ENCODE data around the gene BPIFB3. TPM values are rescaled to one million over a fixed set of nuclear protein-coding genes. Genes with fewer than 3 reads are reported as not detected.

Gene BPIFB3
- total and polyA plus RNA-seq, 9 of the 15 experiments (the other 6 are each of a cell fraction or from before 2014, with no cell fraction given) = not detected

DNA sequence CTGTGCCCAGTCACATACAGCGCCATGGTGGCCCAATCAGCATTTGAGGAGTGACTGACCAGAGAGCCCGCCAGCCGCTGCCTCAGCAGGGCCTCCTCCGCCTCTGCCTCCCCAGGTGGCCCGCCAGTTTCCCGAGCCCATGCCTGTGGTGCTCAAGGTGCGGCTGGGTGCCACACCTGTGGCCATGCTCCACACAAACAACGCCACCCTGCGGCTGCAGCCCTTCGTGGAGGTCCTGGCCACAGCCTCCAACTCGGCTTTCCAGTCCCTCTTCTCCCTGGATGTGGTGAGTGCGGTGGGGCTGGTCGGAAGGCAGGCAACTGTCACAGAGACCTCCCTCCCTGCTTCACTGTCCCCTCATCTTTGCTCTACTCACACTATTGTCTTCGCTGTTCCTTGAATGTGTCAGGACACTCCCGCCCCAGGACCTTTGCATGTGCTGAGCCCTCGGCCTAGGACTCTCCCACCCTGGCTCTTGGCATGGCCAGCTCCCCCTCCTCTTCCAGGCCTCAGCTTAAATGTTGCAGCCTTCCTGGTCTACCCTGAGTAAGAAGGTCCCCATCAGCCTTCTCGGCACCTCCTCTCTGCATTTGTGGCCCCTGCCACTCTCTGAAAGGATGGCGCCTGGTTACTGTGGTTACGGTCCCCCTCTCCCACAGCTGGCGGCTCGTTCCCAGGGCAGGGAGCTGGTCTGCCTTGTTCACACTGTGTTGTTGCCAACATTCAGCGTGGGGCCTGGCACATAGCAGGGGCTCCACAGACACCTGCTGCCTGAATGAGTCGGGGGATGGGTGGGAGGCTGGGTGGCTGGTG is 34.0 kb upstream of the BPIFB3 start:
- no TSS peak for BruUV-seq (replicated peaks)
- Histone ChIP-seq H3K27ac (ENCODE audit: extremely low read depth, low read depth, low read length) (no peak overlapping the region), H4K20me1 (replicated peaks; ENCODE audit: control insufficient read depth, insufficient read depth, low read length) (no peaks in the 10 kb centered on the region; the same call in 1 of the 2 replicates), H3K9me3 (replicated peaks; ENCODE audit: control insufficient read depth, insufficient read depth, low read depth, low read length) (no peaks in the 10 kb centered on the region), H3K9me1 (ENCODE audit: control insufficient read depth, insufficient read depth, low read length) (peaks cover 2% of the 10 kb centered on the region), H3K79me2 (ENCODE audit: control insufficient read depth, insufficient read depth, low read length) (no peaks in the 10 kb centered on the region), H3K9ac (ENCODE audit: insufficient read depth in 1 of 2, low read depth in 2 of 2, low read length in 2 of 2) (no peak overlapping the region), H3K4me1 (replicated peaks in 1 of 2; ENCODE audit: control insufficient read depth in 2 of 2, insufficient read depth in 2 of 2, low read length in 2 of 2) (0 out of 5 replicates have a peak, but pooled peaks cover 0 to 3% of the 10 kb centered on the region in 2 experiments), H3K4me2 (ENCODE audit: insufficient read depth, low read length) (no peak overlapping the region), H3K27me3 (ENCODE audit: control insufficient read depth in 2 of 2, insufficient read depth in 2 of 2, low read length in 2 of 2) (peaks cover 2 to 32% of the 10 kb centered on the region in 2 experiments; a peak in 3 of 5 replicates), H2AFZ (ENCODE audit: low read depth, low read length) (no peak overlapping the region), H3K4me3 (no peak overlapping the region), H3K36me3 (ENCODE audit: control insufficient read depth, insufficient read depth, low read length) (no peaks in the 10 kb centered on the region)
- FAIRE-seq = no peak
- WGBS (ENCODE audit: insufficient coverage, low coverage, missing lambda C conversion rate) = 3% methylated on average over 21 of the region's 23 CpGs
- POLR2A ChIA-PET = interaction anchor here (0.5 to 0.6 kb wide), 2 partner anchors 10 to 52 kb away, joined by 3 to 5 read pairs; no protein-coding TSS in a partner anchor
- intact Hi-C loops (cut with micrococcal nuclease) = no loop called here
- DNase-seq (ENCODE audit: extremely low read depth in 1 of 4, low spot score in 3 of 4) = no peak
- CTCF ChIA-PET (ENCODE audit: low intra/inter-chr PET ratio) = no interaction called here
- TF ChIP-seq, protein P1, sequence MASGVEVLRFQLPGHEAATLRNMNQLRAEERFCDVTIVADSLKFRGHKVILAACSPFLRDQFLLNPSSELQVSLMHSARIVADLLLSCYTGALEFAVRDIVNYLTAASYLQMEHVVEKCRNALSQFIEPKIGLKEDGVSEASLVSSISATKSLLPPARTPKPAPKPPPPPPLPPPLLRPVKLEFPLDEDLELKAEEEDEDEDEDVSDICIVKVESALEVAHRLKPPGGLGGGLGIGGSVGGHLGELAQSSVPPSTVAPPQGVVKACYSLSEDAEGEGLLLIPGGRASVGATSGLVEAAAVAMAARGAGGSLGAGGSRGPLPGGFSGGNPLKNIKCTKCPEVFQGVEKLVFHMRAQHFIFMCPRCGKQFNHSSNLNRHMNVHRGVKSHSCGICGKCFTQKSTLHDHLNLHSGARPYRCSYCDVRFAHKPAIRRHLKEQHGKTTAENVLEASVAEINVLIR (CRISPR knock-in tag; IDR thresholded peaks at IDR 0.05) = no peak
- TF ChIP-seq, protein P2, sequence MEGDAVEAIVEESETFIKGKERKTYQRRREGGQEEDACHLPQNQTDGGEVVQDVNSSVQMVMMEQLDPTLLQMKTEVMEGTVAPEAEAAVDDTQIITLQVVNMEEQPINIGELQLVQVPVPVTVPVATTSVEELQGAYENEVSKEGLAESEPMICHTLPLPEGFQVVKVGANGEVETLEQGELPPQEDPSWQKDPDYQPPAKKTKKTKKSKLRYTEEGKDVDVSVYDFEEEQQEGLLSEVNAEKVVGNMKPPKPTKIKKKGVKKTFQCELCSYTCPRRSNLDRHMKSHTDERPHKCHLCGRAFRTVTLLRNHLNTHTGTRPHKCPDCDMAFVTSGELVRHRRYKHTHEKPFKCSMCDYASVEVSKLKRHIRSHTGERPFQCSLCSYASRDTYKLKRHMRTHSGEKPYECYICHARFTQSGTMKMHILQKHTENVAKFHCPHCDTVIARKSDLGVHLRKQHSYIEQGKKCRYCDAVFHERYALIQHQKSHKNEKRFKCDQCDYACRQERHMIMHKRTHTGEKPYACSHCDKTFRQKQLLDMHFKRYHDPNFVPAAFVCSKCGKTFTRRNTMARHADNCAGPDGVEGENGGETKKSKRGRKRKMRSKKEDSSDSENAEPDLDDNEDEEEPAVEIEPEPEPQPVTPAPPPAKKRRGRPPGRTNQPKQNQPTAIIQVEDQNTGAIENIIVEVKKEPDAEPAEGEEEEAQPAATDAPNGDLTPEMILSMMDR (IDR thresholded peaks at IDR 0.05 in 2 of 3, conservative IDR thresholded peaks at IDR 0.05 in 1 of 3; ENCODE audit: insufficient read depth in 2 of 3, low read depth in 1 of 3, low read length in 3 of 3) = peak in 2 of 3 experiments; percentile 6 to 23; a peak in 1 of 6 replicates
- in situ Hi-C loops (cut with MboI) = no loop called here
- ATAC-seq = peak; percentile 39
